HG03159 (cell line): ENCODE data around the gene REN.

Experiments used
- ATAC-seq: cut with Tn5 transposase; IDR thresholded peaks from one replicate; pipeline ENCODE4 v1.9.1; 2021; ENCODE audit warnings: mild to moderate bottlenecking, moderate library complexity; ENCODE audit not compliant: unreplicated experiment

REN gene

DNA sequence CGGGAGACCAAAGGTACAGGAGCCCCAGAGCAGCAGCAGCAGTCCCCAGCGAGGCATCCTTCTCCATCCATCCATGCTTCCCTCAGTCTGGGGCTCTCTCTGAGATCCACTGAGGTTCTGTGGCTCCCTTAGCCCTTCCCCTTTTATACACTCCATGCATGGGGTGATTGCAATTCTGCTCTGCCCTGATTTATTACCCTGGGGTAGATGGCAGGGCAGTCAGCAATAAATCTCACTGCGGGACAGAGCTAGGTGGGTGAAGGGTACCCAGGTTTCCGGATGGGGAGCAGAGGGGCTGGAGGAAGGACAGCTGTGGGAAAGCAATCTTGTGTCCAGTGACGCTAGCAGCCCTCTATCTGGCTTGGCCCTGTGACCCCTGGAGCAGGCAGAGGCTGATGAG, at the start of gene REN:
TSS of gene REN (minus strand) at position 119 of the 400 bp plus-strand sequence. CDS start at position 75, 44 bp downstream.
- no peak for ATAC-seq

DNA sequence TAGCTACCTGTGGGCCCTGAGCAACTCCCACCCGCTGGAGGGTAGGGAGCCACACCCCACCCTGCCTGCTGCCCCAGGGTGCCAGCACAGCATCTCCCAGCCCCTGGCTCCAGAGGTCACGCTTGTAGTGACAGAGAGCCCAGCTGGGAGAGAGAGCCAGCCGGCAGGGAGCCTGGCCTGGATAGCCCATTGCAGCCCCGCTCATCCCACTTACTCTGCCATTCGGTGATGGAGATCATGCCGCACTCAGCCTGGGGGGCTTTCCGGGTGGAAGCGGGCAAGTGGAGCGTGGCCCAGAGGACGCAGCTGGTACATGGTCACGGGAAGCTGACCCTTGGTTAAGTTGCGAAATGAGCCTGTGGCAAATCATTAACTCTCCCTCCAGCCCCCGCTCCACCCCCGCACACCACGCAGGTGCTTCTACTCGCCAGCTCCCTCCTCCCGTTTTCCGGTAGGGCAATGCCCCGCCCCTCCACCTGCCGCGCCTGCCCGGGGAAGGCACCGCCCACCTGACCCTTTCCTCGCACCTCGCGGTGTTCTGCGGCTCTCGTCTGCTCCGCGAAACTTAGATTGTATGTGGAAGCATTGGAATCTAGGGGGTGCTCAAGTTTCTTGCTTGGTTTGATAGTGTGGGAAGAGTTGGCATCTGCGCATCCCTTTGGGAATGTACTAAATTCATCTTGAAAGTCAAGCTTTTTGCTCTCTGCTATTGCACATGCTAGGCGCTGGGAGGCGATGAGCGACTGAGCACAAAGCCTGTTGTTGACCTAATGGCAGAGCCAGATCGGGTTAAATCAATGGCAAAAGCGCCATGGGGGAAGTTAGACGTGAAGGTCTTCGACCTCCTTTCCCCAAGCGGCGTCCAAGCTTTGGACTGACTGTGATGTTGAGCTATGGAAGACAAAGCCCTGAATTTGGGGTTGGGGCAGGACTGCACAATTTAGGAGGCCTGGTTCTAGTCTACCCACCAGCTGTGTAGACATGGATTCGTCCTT, 47.8 kb upstream of the REN start, which contains the start of gene GOLT1A:
TSS of gene GOLT1A (minus strand) at position 321 of the 995 bp plus-strand sequence. CDS start at position 239, 82 bp downstream.
- ATAC-seq: peak; percentile 68

DNA sequence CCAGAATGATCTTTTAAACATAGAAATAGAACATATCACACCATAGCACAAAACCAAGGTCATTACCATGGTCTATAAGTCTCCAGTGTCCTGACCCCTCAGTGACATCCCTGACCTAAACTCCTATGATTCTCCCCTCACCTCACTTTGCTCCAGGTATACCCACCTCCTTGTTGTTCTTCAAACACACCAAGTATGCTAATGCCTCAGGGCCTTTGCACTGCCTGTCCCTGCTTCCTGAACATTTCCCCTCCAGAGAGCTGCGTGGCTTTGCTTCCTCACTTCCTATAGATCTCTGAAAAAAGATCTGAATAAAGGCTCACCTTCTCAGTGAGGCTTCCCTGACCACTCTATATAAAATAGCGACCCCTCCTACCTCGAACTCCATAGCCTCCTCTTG, 46.6 kb upstream of the REN start:
- no peak for ATAC-seq

DNA sequence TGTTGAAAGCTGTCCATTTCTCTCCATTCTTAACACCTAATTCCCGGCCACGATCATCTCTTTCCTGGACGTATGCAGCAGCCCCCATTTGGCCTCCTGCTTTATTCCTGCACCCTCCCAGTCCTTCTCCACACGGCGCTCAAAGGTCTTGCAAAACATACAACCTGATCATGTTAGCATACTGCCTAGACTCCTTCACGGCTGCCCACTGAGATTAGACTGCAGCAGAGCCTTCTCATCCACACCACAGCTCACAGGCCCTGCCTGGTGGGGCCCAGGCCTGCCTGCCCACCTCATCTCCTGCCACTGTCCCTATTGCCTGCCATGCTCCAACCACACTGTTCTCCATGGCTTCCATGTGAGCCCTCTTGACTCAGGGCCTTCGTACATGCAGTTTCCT, 44.9 kb upstream of the REN start:
- no peak for ATAC-seq

DNA sequence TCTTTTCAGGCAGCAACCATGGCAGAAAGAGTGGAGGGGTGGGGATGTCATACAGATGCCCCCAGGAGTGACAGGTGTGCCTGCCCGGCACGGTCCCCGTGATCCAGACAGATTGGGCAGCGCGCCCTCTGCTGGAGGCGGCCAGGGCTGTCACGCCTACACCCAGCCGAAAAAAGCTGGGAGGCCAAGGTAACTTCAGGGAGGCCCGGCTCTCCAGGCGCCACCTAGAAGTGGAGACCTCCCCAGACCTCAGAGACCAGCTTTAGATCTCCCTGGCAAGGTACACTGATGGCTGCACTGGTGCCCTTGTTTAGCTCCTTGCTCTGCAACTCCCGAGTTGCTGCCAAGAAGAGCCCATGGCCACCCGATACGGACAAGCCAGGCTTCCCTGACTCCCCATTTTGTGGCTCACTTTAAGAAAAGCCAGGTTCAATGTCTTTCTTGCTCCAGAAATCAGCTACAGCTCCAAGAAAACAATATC, 41.0 kb upstream of the REN start:
- no peak for ATAC-seq

DNA sequence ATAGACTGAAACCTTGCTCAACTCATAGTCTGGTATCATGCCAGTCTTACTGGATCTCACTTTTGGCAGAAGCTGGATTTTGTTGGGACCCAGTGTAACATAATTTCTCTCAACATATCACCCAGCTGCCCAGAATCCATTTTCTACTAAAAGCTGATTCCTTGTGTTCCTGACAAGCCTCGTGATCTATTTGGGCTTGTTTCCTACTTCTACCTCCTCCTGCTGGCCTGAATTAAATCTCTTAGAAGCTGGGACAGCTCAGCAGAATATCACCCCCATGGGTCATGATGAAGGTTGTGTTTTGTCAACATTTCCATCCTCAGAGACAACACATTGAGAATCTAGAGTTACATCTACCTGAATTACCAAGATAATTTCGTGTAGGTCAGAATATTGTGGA, 40.0 kb upstream of the REN start:
- no peak for ATAC-seq

DNA sequence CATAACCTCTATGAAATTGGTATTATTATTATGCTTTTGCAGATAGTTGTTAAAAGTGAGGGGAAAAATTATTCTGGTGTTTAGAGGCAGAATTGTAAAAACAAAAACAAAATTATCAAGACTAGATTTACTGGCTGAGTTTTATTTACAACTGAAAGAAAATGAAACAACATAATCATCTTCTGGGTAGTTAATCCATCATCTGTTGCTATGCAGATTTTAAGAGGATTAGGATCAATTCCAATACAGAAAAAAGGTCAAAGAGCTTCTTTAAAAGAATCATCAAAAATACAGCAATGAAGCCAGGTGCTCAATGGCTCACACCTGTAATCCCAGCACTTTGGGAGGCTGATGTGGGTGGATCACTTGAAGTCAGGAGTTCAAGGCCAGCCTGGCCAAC, 39.3 kb upstream of the REN start:
- ATAC-seq: no peak

DNA sequence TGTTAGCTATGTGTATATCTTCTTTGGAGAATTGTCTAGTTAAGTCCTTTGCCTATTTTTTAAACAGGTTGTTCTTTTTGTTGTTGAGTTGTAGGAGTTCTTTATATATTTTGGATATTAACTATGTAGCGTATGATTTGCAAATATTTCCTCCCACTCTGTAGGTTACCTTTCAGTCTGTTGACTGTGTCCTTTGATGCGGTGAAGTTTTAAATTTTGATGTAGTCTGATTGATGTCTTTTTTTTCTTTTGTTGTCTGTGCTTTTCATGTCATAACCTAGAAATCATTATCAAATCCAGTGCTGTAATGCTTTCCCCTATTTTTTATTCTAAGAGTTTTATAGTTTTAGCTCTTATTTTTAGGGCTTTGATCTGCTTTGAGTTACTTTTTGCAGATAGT, 38.8 kb upstream of the REN start:
- no peak for ATAC-seq

DNA sequence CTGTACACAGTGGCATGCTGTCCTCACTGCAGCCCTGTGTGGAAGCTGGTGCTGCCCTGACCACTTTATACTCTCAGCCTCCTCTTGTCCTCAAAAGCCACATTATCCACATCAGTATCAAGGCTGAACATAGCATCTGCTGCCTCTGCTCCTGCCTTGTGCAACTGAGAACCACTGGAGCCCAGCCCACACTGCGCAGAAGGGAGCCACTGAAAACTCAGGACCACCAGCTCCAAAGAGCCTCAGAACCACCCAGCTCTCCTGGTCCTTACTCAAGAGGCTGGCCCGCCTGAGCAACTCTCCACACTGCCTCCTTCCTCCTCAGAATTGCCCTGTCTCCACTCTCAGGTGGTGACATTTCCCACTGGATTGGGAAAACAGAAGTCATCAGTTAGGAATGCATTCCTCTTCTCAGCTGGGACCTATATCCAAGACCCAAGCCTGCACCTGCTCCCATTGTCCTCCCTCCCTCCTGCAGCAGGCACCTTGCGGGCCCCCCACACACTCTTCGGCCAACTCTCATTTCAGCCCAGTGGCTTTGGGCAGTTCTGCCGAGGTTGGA, 37.1 kb upstream of the REN start:
- ATAC-seq: no peak

DNA sequence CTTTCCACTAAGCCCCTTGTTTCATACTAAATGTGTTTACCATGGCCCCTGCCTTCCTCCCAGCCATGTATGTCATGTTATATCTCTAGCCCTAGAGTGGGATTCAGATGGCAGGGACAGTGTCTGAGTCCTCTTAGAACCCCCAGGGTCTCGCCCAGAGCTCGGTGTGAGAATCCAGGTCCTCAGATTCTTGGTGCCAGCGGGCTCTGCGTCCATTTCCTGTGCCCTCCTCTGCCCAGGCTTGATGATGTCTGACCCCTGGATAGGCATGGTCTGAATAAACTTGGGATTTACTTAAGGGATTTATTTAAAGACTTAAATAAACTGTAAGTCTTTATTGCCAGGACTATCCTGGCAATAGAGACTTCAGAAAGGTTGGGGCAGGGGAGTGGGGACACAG, 36.3 kb upstream of the REN start:
- no peak for ATAC-seq

DNA sequence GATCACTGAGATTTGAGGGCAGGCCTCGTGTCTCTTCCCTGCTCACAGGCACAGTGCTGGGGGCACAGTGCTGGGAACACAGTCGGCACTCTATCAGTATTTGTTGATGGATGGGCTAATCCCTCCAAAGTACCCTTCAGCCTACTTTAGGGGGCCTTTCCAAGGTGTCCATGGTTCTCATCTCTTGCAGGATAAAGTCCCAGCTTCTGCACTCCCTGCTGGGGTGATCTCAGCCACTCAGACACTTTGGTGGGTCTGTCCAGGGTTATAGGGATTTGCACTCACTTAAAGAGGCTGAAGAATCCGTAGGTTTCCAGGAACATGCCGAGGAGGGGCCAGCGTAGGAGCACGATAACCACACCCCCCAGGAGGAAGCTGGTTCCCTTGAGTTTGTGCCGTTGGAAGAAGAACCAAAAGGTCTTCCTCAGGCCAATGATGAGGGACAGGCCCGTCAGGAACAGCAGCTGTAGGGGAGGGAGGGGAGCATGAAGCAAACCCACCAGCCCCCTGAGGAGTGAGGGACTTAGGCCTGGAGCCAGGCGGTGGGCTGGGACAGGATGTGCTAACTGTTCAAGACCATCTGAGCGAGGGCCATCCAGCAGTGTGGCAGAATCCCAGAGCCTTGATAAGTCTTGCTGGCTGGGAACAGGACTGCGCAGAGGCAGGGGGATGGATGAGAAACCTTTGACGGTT, 35.4 kb upstream of the REN start:
- no peak for ATAC-seq

DNA sequence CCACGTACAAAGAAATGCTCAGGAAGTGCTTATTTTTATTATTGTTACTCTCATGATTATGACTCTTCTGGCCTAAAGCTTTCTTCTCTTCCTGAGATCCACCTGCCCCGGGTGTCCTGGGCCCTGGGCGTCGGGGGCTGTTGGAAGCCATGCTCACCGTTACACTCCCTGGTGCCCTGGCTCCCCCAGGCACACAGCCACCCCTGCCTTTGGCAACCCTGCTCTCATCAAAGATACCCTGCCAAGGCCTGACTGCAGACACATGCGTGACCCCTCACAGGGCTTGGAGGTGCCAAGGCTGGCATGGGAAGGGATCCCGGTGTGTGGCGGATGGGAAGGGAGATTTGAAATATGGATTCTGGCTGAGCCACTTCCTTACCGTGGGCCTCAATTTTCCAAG, 33.4 kb upstream of the REN start:
- ATAC-seq: no peak

DNA sequence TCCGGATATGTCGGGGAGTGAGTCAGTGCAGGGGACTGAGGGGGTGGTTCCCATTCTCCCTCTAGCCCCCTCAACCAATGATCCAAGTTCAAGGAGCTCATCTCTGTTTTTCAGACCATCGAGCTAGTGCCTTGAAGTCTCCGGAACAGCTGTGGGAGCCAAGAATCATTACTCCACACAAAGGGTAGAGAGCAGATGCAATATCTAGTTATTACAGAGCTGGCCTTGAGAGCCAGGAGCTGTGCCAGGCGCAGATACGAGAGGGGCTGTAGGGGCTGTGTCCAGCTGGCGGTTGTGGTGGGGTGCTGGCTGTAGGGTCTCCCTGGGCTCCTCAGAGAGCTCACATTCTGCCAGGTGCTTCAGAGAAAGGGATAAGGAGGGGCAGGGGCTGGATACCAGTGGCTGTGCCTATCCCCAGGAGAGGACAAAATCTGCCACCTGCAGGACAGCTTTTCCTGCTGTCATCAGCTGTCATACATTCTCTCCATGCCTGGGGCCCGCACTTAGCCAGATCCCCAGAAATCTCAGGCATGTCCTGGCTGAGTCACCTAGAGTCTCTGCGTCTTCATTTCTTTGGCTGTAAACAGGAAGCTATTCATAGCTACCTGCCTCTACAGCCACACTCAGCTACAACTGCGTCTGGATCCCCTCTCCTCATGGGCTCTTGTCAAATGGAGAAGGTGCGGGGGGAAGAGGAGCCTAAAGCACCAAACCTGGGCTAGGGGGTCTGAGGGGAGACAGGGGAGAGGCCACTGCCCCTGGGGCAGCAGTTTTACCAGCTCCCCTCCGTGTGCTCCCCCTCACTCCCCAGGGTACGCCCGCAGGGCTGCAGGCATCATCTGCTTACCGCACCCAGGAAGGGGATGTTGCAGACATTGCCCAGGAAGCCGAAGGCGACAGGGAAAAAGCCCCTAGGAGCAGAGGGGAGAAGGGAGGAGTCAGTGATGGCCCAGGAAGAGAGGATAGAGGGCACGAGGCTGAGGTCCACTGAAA, 32.5 kb upstream of the REN start:
- no peak for ATAC-seq

DNA sequence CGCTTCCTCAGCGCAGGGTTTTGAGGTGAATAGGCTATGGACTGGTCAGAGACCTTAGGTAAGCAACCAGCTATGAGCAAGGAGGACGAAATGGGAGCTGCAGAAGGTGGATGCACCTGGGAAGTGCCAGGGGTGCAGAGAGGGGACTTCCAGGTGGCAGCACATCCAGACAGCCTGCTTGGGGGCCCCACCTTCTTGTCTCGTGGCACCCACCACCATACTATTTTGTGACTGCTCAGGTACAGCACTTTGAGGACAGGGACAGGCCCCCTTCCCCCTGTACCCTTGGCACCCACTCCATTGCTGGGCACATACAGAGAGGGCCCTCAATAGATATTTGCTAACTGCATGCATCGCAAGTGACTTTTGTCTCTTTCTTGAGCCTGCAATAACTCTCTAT, 30.9 kb upstream of the REN start:
- no peak for ATAC-seq

DNA sequence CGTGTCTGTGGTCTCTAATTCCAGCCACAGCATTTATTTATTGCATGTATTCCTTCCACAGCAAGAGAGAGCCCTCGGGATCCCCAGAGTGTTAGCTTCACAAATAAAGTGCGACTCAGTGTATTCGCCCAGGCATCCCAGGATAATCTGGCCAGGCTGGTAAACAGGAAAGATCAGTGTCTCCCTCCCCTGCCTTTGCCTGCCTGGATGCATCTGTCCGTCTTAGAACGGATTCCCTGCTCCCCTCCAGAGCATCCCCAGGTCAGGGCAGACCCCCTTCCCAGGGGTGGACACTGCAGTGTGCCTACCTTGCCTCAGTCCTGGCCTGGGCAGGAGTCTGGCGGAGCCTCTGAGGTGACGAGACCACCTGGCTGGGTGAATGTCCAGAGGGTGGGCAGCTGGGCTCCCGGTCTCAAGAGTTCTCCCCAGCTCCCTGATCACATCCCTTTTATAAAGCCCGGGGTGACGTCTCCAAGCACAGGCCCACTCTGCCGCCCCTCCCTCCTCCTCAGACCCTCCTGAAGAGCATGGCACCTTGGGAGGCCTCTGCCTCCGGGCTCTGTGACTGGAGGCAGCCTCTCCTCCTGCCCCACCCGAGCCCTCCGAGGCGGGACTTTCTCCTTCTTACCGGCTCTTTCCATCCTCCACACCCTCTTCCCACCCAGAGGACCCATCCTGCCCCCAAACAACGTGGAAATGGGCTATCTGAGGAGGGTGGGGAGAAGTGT, 30.1 kb upstream of the REN start, which contains the start of gene KISS1:
TSS of gene KISS1 (minus strand) at position 424 of the 728 bp plus-strand sequence. CDS start 3,615 bp downstream, outside the sequence.
- ATAC-seq: no peak

DNA sequence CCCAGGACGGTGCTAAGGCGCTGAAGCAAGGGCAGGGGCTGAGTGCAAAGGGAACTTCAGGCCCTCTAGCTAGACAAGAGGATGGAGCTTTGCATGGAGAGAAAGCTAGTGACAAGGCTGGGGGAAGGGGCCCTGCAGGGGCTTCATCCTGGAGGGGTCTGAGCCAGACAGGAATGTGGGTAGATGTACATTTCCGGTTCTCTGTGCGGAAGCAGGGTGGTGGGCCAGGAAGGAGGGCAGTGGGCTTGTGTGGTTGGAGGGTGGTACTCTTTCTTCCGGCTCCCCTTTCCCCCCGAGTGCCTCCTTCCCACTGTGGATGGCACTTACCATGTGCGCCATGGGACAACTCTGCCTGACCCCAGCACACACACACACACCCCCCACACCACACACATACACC, 28.6 kb upstream of the REN start:
- ATAC-seq: no peak

DNA sequence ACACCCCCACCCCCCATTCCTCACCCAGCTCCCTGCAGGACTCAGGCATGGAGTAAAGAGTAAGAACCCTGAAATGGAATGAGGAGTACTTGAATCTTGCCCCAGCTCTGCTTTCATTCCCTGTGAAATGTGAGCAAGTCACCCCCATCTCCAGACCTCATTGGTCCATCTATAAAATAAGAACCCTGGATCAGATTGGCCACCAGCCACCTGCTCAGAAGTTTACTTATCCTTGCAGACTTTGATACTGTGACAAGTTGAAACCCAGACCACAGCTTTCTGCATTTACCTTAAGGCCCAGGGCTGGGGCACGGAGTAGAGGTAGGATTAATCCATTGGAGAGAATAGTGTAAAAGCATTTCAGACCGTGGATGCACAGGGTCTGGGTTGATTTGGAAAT, 27.9 kb upstream of the REN start:
- ATAC-seq: no peak

DNA sequence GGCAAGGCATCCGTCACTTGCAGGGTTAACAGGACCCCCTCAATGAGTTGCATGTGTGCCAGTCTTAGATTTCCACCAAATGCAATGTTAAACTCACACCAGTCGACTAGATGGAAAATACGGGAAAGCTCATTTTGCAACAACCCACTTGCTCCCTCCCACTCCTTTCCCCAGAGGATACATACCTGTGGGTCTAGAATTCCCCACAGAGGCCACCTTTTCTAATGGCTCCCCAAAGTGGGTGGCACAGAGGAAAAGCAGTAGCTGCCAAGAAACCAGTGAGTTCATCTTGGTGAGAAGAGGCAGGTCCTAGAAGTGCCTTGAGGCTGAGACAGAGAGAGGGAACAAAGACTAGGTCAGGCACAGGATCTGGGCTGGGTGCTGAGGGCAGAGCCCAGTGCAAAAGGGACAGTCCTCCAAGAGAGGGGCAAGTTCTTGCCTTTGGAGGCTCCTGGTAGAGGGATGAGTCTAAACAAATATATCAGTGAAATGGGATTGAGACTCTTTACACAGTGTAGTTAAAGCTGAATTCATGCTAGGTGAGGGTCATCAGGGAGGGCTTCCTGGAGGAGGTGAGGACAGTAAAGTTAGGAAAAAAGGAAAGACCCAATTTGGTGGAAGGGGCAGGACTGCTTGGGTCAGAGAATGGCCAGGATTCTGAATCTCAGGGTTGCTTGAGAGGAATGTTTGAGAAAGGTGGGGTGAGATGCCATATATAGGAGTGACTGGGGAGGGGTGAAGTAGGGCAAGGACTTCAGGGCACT, 26.6 kb upstream of the REN start:
- no peak for ATAC-seq

DNA sequence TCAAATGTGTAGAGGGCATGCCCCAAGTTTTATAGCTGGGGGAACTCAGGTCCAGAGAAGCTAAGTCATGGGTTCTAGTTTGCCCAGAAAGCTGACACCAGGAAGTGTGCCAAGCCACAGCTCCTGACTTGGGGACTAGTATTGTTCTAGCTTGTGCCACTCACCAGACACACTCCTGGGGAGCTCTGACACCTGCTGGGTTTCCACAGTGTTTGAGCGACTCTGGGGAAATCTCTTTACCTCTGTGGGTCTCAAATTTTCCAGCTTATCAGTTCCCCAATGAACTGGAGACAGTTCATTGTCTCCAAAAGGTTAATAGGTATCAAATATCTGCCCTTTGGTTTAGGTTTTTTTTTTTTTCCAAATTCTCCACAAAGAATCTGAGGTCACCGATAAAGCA, 25.9 kb upstream of the REN start:
- ATAC-seq: no peak
